ENCODE data around the gene PGF. TPM values are rescaled to one million over a fixed set of nuclear protein-coding genes. Genes with fewer than 3 reads are reported as not detected.

Gene PGF
- total RNA-seq, 3 donors from 2014 or later = 0.18 to 0.38 (median 0.18) TPM

- Mint-ChIP-seq H3K4me3 (no peak overlapping the region), H3K36me3 (ENCODE audit: insufficient read depth) (no peaks in the 10 kb centered on the region), H3K9me3 (no peaks in the 10 kb centered on the region), H3K27me3 (ENCODE audit: low read depth) (no peaks in the 10 kb centered on the region), H3K4me1 (ENCODE audit: low read depth) (peaks cover under 1% of the 10 kb centered on the region)
- DNase-seq = no peak
- no peak for ATAC-seq
Measured at GRCh38 chr14:74917178-74917543, 38.2 kb downstream of the PGF start.

- Mint-ChIP-seq H3K36me3 (ENCODE audit: insufficient read depth) (no peaks in the 10 kb centered on the region), H3K4me3 (no peak overlapping the region), H3K9me3 (no peaks in the 10 kb centered on the region), H3K4me1 (ENCODE audit: low read depth) (no peaks in the 10 kb centered on the region), H3K27me3 (ENCODE audit: low read depth) (no peaks in the 10 kb centered on the region)
- DNase-seq (no peak), ATAC-seq (no peak)
Measured at GRCh38 chr14:74915826-74916225, 39.6 kb downstream of the PGF start.

DNA sequence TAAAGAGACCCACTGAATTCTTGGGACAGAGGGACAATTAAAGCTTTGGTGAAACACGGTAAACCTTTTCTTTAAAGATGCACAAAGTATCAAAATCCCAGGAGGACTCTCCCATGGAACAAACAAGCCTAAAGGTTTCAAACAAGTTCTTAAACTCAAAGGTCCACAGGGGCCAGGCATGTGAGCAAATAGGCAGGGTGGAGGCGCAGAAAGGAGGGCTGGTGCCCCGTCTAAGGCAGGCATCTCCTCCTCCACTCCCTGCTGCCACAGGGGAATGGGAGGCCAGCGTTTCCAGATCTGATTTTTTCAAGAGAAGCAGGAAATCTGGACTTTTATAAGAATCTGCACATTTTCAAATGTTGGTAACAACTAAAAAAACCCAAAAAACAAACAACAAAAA, 40.0 kb downstream of the PGF start:
- Mint-ChIP-seq H3K4me3 (no peak overlapping the region), H3K36me3 (ENCODE audit: insufficient read depth) (no peaks in the 10 kb centered on the region), H3K9me3 (no peaks in the 10 kb centered on the region), H3K4me1 (ENCODE audit: low read depth) (no peaks in the 10 kb centered on the region), H3K27me3 (ENCODE audit: low read depth) (no peaks in the 10 kb centered on the region)
- ATAC-seq = no peak
- no peak for DNase-seq

GRCh38 chr14:74913986-74914573, 41.3 kb downstream of the PGF start:
- no peaks in the 10 kb centered on the region for H3K9me3 Mint-ChIP-seq
- ATAC-seq = no peak
- no peaks in the 10 kb centered on the region for H3K4me1 Mint-ChIP-seq (ENCODE audit: low read depth)
- no peak for DNase-seq
- no peaks in the 10 kb centered on the region for H3K27me3 Mint-ChIP-seq (ENCODE audit: low read depth)
- no peaks in the 10 kb centered on the region for H3K36me3 Mint-ChIP-seq (ENCODE audit: insufficient read depth)
- H3K4me3 Mint-ChIP-seq = no peak overlapping the region

DNA sequence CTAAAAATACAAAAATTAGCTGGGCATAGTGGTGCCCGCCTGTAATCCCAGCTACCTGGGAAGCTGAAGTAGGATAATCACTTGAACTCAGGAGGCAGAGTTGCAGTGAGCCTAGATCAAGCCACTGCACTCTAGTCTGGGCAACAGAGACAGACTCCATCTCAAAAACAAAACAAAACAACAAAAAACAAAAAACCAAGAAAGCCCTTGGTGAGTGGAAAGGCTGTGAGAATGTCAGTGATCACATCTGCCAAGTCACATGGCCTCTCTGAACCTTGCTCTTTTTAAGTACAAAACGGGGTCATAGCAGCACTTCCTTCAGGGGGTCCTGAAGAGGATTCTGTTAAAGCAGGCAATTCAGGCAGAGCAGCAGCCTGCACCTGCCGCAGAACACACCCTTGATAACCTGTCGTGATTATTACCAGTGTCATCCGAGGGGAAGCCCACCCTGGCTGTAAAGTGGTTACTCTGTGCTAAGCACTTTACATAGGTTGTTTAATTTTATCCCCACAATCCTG, 41.9 kb downstream of the PGF start:
- H3K9me3 Mint-ChIP-seq = no peaks in the 10 kb centered on the region
- no peaks in the 10 kb centered on the region for H3K36me3 Mint-ChIP-seq (ENCODE audit: insufficient read depth)
- DNase-seq = no peak
- ATAC-seq = no peak
- H3K27me3 Mint-ChIP-seq (ENCODE audit: low read depth) = no peaks in the 10 kb centered on the region
- H3K4me1 Mint-ChIP-seq (ENCODE audit: low read depth) = no peaks in the 10 kb centered on the region
- no peak overlapping the region for H3K4me3 Mint-ChIP-seq

DNA sequence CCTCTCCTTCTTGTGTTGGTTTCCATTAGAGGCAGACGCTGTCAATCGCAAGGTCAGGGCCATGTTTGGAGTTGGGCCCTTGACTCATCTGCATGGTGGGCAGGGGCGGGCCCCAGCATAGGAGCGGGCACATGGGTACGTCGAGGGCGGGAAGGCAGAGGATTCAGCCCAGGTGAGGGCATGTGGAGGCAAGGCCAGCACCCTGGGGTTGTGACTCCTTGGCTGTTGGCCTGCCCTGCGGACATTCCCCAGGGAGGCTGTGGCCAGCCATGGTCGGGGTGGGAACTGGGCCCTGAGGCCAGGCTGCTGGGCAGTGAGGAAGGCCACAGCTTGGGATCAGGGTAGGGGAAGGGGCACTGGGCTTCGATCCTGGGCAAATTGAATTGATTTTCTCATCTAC, 42.6 kb downstream of the PGF start:
- Mint-ChIP-seq H3K9me3 (no peaks in the 10 kb centered on the region), H3K4me3 (no peak overlapping the region), H3K36me3 (ENCODE audit: insufficient read depth) (no peaks in the 10 kb centered on the region), H3K27me3 (ENCODE audit: low read depth) (no peaks in the 10 kb centered on the region), H3K4me1 (ENCODE audit: low read depth) (no peaks in the 10 kb centered on the region)
- ATAC-seq = no peak
- no peak for DNase-seq

GRCh38 chr14:74912111-74912510, 43.3 kb downstream of the PGF start:
- no peak for DNase-seq
- H3K4me3 Mint-ChIP-seq = no peak overlapping the region

DNA sequence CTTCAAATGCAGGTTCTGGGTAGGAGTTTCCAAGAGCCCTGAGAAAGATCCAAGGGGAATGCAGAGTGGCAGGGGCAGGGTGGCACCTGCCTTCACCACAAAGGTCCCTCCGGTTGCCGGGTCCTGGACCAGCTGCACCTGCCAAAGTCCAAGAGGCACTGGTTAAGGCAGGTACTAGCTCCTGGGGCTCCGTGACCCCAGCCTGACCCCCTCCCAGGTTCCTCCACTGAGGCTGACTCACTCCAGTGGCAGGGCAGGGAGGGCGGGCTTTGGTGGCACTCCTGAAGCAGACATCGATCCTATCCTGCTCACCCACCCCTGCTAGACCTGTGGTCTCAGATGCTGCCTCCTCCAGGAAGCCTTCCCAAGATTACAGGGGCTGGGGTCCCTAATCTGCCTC, 43.7 kb downstream of the PGF start:
- ATAC-seq (no peak), DNase-seq (no peak)
- Mint-ChIP-seq H3K4me3 (no peak overlapping the region), H3K9me3 (no peaks in the 10 kb centered on the region), H3K36me3 (ENCODE audit: insufficient read depth) (no peaks in the 10 kb centered on the region), H3K27me3 (ENCODE audit: low read depth) (no peaks in the 10 kb centered on the region), H3K4me1 (ENCODE audit: low read depth) (peaks cover 2% of the 10 kb centered on the region)

More at GRCh38 chr14:74912111-74912510, 43.3 kb downstream of the PGF start:
- no peaks in the 10 kb centered on the region for H3K27me3 Mint-ChIP-seq (ENCODE audit: low read depth)
- H3K36me3 Mint-ChIP-seq (ENCODE audit: insufficient read depth) = no peaks in the 10 kb centered on the region
- ATAC-seq = no peak
- H3K9me3 Mint-ChIP-seq = no peaks in the 10 kb centered on the region
- peaks cover 2% of the 10 kb centered on the region for H3K4me1 Mint-ChIP-seq (ENCODE audit: low read depth)

GRCh38 chr14:74911221-74911620, 44.2 kb downstream of the PGF start:
- ATAC-seq (no peak), DNase-seq (no peak)
- Mint-ChIP-seq H3K9me3 (no peaks in the 10 kb centered on the region), H3K4me1 (ENCODE audit: low read depth) (peaks cover 2% of the 10 kb centered on the region), H3K27me3 (ENCODE audit: low read depth) (no peaks in the 10 kb centered on the region), H3K4me3 (no peak overlapping the region), H3K36me3 (ENCODE audit: insufficient read depth) (no peaks in the 10 kb centered on the region)

DNA sequence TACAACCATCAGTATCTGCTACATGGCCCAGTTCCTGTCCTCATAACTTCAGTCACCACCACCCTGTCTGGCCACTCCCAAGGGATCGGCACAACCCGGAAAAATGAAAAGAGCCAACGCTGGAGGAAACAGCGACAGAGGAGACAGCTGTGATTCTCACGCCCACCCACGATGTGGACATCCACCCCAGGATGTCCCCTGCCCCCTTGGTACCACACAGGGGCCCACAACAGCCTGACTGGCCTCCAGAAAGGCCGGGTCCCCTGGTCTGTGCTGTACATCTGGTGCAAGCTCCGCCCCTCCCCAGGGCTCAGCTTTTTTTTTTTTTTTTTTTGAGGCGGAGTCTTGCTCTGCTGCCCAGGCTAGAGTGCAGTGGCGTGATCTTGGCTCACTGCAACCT, 44.8 kb downstream of the PGF start:
- H3K4me3 Mint-ChIP-seq = no peak overlapping the region
- no peaks in the 10 kb centered on the region for H3K9me3 Mint-ChIP-seq
- ATAC-seq (no peak), DNase-seq (no peak)
- H3K27me3 Mint-ChIP-seq (ENCODE audit: low read depth) = no peaks in the 10 kb centered on the region
- H3K36me3 Mint-ChIP-seq (ENCODE audit: insufficient read depth) = no peaks in the 10 kb centered on the region
- peaks cover 2% of the 10 kb centered on the region for H3K4me1 Mint-ChIP-seq (ENCODE audit: low read depth)

DNA sequence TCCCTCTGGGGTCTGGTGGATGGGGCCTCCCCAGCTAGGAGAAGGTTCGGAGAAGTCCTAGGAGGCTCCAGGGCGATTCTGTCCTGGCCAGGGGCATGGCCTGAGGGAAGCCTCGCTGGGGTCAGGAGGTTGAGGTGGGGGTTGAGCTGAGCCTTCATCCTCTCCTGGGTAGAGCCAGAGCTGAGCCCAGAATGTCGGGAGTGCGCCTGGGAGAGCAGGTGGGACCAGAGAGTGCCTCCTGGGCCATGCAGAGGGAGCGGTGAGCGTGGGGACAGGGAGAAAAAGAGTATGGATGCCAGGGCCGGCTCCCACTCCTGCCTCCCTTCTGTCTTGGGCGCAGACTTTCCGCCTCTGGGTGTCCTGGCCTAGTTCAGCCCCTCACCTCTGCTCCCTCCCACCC, 45.5 kb downstream of the PGF start:
- Mint-ChIP-seq H3K4me3 (no peak overlapping the region), H3K4me1 (ENCODE audit: low read depth) (peaks cover 2% of the 10 kb centered on the region), H3K27me3 (ENCODE audit: low read depth) (no peaks in the 10 kb centered on the region), H3K36me3 (ENCODE audit: insufficient read depth) (peaks cover 3% of the 10 kb centered on the region), H3K9me3 (no peaks in the 10 kb centered on the region)
- DNase-seq (no peak), ATAC-seq (no peak)

- peaks cover 7% of the 10 kb centered on the region for H3K36me3 Mint-ChIP-seq (ENCODE audit: insufficient read depth)
- H3K27me3 Mint-ChIP-seq (ENCODE audit: low read depth) = no peaks in the 10 kb centered on the region
- ATAC-seq (no peak), DNase-seq (no peak)
- H3K4me1 Mint-ChIP-seq (ENCODE audit: low read depth) = peaks cover 2% of the 10 kb centered on the region
- no peaks in the 10 kb centered on the region for H3K9me3 Mint-ChIP-seq
- H3K4me3 Mint-ChIP-seq = no peak overlapping the region
Measured at GRCh38 chr14:74909501-74909900, 45.9 kb downstream of the PGF start.

- no peak for DNase-seq
- H3K27me3 Mint-ChIP-seq (ENCODE audit: low read depth) = no peaks in the 10 kb centered on the region
- ATAC-seq = no peak
- H3K9me3 Mint-ChIP-seq = no peaks in the 10 kb centered on the region
- H3K4me3 Mint-ChIP-seq = no peak overlapping the region
- H3K36me3 Mint-ChIP-seq (ENCODE audit: insufficient read depth) = peaks cover 10% of the 10 kb centered on the region
- peaks cover 2% of the 10 kb centered on the region for H3K4me1 Mint-ChIP-seq (ENCODE audit: low read depth)
Measured at GRCh38 chr14:74908861-74909341, 46.5 kb downstream of the PGF start.

- Mint-ChIP-seq H3K27me3 (ENCODE audit: low read depth) (no peaks in the 10 kb centered on the region), H3K4me3 (no peak overlapping the region), H3K4me1 (ENCODE audit: low read depth) (peaks cover 2% of the 10 kb centered on the region), H3K36me3 (ENCODE audit: insufficient read depth) (peaks cover 16% of the 10 kb centered on the region), H3K9me3 (no peaks in the 10 kb centered on the region)
- DNase-seq (no peak), ATAC-seq (no peak)
Measured at GRCh38 chr14:74907744-74908143, 47.7 kb downstream of the PGF start.

GRCh38 chr14:74906925-74907521, 48.4 kb downstream of the PGF start:
- Mint-ChIP-seq H3K36me3 (ENCODE audit: insufficient read depth) (peaks cover 19% of the 10 kb centered on the region), H3K27me3 (ENCODE audit: low read depth) (no peaks in the 10 kb centered on the region), H3K9me3 (no peaks in the 10 kb centered on the region), H3K4me1 (ENCODE audit: low read depth) (peaks cover 2% of the 10 kb centered on the region), H3K4me3 (no peak overlapping the region)
- ATAC-seq = peak in 1 of 2 donors; percentile 9
- DNase-seq = no peak
